Adrenal gland (tissue), 5 donors: ENCODE data around the gene GRM8.

Experiments used
- POLR2A ChIP-seq, 2 donors: fragments of 450-650 bp; IDR thresholded peaks; one replicate each; pipeline ENCODE4 v1.6.1; 2017; ENCODE audit warnings: antibody characterized with exemption in 2 of 2, mild to moderate bottlenecking in 2 of 2, moderate library complexity in 1 of 2
- TF ChIP-seq, protein P1 (sequence below), 6 experiments: fragments of 450-650 bp in 4 of 6; fragments of 200-600 bp in 2 of 6; sonication (generic) in 1 of 6; IDR thresholded peaks; 1 replicate in 5 of 6; 2 replicates in 1 of 6; pipeline versions ENCODE4 v1.5.1 to v1.8.0; 2016 to 2021; ENCODE audit warnings: antibody characterized with exemption in 6 of 6, mild to moderate bottlenecking in 2 of 6, moderate library complexity in 1 of 6
- donor health status: DM: no; HTN: no; CAD: no.

- TF ChIP-seq, protein P1, sequence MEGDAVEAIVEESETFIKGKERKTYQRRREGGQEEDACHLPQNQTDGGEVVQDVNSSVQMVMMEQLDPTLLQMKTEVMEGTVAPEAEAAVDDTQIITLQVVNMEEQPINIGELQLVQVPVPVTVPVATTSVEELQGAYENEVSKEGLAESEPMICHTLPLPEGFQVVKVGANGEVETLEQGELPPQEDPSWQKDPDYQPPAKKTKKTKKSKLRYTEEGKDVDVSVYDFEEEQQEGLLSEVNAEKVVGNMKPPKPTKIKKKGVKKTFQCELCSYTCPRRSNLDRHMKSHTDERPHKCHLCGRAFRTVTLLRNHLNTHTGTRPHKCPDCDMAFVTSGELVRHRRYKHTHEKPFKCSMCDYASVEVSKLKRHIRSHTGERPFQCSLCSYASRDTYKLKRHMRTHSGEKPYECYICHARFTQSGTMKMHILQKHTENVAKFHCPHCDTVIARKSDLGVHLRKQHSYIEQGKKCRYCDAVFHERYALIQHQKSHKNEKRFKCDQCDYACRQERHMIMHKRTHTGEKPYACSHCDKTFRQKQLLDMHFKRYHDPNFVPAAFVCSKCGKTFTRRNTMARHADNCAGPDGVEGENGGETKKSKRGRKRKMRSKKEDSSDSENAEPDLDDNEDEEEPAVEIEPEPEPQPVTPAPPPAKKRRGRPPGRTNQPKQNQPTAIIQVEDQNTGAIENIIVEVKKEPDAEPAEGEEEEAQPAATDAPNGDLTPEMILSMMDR (IDR thresholded peaks at IDR 0.05), result no peak
- TF ChIP-seq POLR2A (IDR thresholded peaks at IDR 0.05), result no peak
Measured at GRCh38 chr7:126843336-126843735, 409.4 kb downstream of the GRM8 start.
